22Rv1 (cell line): Measurements from ENCODE around the gene SELENON.

Experiments
- H3K27ac ChIP-seq: fragments of 450-650 bp; 2 replicates; pipeline ENCODE4 v1.5.1; 2017
- CTCF ChIP-seq: fragments of 450-650 bp; IDR thresholded peaks from 2 replicates; pipeline ENCODE4 v1.5.1; 2017; ENCODE audit warnings: mild to moderate bottlenecking
- ZFX ChIP-seq: fragments of 450-650 bp; IDR thresholded peaks from 2 replicates; pipeline ENCODE4 v1.6.1; 2017; ENCODE audit warnings: antibody characterized with exemption, borderline replicate concordance

SELENON gene

GRCh38 chr1:25828491-25828890 is 28.5 kb downstream of the SELENON start:
- TF ChIP-seq CTCF, result no peak
- no peak for TF ChIP-seq ZFX
- no peak overlapping the region for H3K27ac ChIP-seq

DNA sequence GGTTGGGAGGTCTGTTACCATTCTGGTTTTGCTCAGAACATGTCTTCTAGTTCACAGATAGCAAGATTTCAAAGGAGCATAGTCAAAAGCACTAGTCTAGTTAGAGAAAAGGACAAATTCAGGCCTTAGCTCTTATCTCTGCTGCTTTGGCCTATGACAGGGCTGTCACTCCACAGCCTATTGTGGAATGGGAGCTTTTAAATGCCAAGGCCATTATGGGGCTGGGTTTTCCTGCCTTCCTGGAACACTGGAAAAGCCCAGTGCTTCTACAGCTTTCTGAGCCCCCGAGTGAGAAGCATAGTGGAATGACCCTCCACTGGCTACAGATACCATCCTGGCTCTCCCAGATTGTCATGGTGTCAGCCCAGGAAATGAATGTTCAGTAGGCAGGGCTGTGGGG is 29.1 kb downstream of the SELENON start:
- no peak overlapping the region for H3K27ac ChIP-seq
- TF ChIP-seq ZFX (no peak), CTCF (no peak)

GRCh38 chr1:25831569-25832196 is 31.7 kb downstream of the SELENON start:
- TF ChIP-seq ZFX (no peak), CTCF (no peak)
- peak overlapping the region; percentile 3; the same call in 1 of the 2 replicates for H3K27ac ChIP-seq

- 0 out of 2 replicates have a peak overlapping the region, but pooled peaks have one; percentile 3 for H3K27ac ChIP-seq
- no peak for TF ChIP-seq CTCF
- no peak for TF ChIP-seq ZFX
Measured at GRCh38 chr1:25832336-25833037, 32.5 kb downstream of the SELENON start.

DNA sequence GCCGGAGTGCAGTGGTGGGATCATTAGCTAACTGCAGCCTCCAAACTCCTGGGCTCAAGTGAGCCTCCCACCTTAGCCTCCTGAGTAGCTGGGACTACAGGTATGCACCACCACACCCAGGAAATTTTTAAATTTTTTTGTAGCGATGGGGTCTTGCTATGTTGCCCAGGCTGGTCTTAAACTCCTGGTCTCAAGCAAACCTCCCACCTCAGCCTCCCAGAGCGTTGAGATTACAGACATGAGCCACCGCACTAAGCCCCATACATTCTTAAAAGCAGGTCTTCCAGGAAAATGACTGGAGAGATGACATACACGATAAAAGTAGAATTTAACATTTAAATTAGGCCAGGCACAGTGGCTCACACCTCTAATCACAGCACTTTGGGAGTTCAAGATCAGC is 33.2 kb downstream of the SELENON start:
- TF ChIP-seq CTCF, result no peak
- no peak for TF ChIP-seq ZFX
- H3K27ac ChIP-seq, result no peak overlapping the region

DNA sequence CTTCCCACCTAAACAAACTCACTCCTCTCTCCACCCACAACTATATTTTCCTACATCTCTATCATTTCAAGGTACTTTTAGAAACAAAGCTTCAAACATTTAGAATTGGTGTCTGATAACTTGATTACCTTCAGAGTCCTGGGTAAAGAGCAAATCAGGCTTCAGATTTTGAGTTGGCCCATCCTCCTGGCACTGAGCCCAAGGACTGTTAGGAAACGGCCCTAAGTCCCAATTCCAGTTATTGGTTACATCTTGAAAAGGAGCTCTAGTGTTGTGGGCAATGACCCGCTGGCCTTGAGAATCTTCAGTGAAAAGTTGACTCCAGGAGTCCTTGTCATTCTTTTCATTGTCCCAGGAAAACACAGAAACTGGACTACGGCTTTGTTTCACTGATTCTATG is 34.9 kb downstream of the SELENON start:
- no peak overlapping the region for H3K27ac ChIP-seq
- no peak for TF ChIP-seq ZFX
- TF ChIP-seq CTCF, result no peak

GRCh38 chr1:25836695-25837094 is 36.7 kb downstream of the SELENON start:
- H3K27ac ChIP-seq, result no peak overlapping the region
- TF ChIP-seq CTCF (no peak), ZFX (no peak)
